ENCODE results near the gene AASDH.
"Not testable (repeated sequence)": the region's sequence is repeated elsewhere in the genome, so short reads cannot be mapped to it uniquely, and the experiment has no call there.

Gene AASDH

GRCh38 chr4:56389558-56389957, 2.3 kb upstream of the AASDH start:
- DNase-seq (ENCODE audit: low read depth in 3 of 3) = no peak

GRCh38 chr4:56388306-56388705, 1.0 kb upstream of the AASDH start:
- DNase-seq (ENCODE audit: low read depth in 3 of 3) = no peak

DNA sequence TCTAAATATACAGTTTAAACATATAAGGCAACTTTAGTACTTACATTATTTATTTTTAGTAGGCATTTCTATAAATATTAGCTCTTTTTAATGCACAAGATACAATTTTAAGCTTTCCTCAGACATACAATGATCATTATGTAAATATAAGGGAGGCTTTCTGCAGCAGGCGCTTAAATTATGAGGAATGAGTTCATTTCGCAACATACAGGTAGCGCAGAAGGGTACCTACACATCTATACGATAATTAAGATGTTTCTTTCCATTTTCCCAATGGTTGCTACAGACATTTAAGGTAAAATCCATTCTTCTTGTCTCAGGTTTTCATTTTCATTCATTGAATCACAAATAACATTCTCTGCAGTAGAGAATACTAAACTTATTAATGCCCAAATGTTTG, 1.2 kb downstream of the AASDH start:
- no peak for DNase-seq (ENCODE audit: low read depth in 3 of 3)

DNA sequence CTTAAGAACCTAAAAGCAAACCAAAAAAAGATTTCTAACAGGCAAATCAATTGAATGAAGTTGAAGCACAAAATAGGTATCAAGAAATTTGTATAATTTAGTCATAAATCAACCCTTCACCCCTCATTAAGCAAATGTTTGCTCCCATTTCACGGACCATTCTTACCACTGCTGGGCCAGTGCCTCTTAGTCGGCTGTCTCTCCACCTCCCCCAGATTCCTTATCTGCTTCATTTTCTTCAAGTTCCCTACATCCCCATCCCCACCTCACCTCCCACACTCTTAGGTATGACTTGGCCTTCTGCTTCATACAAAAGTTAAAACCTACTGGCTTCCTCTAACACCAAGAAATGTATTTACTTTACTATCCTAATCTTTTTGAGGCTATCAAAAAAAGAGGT, 11.8 kb downstream of the AASDH start:
- no peak for DNase-seq (ENCODE audit: low read depth in 3 of 3)

DNA sequence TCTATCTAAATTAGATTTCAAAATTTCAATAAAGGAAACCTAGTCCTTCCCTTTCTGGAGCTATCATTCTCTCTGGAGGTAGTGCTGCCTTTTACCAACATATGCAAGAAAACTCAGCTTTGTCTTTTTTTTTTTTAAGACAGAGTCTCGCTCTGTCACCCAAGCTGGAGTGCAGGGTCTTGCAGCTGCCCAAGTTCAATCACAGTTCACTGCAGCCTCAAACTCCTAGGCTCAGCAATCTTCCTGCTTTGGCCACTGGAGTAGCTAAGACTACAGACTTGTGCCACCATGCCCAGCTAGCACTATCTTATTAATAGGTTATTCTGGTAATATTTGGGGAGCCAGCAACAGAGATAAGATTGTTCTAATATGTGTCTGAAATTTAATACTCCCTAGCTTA, 12.3 kb downstream of the AASDH start:
- no peak for DNase-seq (ENCODE audit: low read depth in 3 of 3)

GRCh38 chr4:56372774-56373173, 14.5 kb downstream of the AASDH start:
- DNase-seq (ENCODE audit: low read depth in 3 of 3) = no peak

GRCh38 chr4:56371426-56372220, 15.7 kb downstream of the AASDH start:
- no peak for DNase-seq (ENCODE audit: low read depth in 3 of 3)

- no peak for DNase-seq (ENCODE audit: low read depth in 3 of 3)
Measured at GRCh38 chr4:56370377-56370776, 16.9 kb downstream of the AASDH start.

DNA sequence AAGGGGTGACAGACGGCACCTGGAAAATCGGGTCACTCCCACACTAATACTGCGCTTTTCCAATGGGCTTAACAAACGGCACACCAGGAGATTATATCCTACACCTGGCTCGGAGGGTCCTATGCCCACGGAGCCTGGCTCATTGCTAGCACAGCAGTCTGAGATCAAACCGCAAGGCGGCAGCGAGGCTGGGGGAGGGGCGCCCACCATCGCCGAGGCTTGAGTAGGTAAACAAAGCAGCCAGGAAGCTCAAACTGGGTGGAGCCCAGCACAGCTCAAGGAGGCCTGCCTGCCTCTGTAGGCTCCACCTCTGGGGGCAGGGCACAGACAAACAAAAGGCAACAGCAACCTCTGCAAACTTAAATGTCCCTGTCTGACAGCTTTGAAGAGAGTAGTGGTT, 24.3 kb downstream of the AASDH start:
- not testable (repeated sequence) for DNase-seq (ENCODE audit: low read depth in 3 of 3)

DNA sequence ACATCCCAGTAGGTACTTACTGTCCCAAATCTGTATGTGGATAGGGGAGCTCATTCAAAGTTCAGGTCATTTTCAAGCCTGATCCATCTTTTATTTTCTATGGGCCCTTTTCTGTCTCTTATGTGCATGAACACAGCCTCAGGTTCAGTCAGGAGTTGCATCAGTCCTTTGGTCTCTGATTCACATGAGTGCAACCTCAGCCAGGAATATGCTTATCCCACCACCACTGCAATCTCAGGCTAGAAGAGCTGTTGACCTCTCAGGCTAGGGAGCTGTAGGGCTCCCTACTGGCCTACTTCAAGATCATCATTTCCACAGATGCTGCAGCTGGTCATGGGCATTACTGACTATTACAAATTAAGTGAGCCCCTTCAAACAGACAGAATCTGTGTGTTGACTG, 27.2 kb downstream of the AASDH start:
- DNase-seq (ENCODE audit: low read depth in 3 of 3) = no peak

DNA sequence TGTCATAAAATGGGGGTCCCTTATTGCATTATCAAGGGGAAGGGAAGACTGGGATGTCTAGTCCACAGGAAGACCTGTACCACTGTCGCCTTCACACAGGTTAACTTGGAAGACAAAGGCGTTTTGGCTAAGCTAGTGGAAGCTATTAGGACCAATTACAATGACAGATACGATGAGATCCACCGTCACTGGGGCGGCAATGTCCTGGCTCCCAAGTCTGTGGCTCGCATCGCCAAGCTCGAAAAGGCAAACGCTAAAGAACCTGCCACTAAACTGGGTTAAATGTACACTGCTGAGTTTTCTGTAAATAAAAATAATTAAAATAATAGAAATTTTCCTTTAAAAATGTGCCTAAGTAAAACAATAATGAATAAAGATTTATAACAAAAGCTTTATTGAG, 30.6 kb downstream of the AASDH start:
- DNase-seq (ENCODE audit: low read depth in 3 of 3) = no peak

DNA sequence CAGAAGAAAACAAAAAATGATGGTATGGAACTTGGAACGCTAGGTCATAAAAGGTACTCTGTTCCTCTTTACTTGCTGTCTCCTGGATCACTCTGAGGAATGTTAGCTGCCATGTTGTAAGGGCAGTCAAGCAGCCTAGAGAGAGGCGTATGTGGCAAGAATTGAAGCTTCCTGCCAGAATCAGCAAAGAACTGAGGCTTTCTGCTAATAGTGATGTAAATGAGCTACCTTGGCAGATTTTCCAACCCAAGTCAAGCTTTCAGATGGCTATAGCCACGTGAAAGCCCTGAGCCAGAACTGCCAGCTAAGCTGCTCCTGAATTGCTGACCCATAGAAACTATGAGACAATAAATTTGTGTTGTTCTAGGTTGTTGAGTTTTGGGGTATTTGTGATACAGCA, 38.7 kb downstream of the AASDH start:
- DNase-seq (ENCODE audit: low read depth in 3 of 3) = no peak

GRCh38 chr4:56345458-56345857, 41.8 kb downstream of the AASDH start:
- no peak for DNase-seq (ENCODE audit: low read depth in 3 of 3)

DNA sequence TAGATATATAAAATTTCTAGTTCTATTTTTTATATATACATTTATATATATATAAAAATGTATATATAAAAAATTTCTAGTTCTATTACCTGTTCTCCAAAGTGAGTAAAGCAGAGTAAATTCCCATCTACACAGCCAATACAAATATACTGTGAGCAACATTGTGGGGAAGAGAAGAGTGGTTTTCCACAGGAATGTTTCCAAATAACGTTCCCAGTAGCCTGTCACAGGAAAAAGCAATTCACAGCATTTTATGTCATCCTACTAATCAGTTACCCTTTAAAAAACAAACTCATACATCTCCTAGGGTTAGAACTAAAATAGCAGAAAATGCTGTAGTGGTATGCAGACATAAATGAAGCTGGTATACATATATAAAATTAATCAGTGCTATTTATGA, 44.5 kb downstream of the AASDH start:
- DNase-seq (ENCODE audit: low read depth in 3 of 3) = no peak

DNA sequence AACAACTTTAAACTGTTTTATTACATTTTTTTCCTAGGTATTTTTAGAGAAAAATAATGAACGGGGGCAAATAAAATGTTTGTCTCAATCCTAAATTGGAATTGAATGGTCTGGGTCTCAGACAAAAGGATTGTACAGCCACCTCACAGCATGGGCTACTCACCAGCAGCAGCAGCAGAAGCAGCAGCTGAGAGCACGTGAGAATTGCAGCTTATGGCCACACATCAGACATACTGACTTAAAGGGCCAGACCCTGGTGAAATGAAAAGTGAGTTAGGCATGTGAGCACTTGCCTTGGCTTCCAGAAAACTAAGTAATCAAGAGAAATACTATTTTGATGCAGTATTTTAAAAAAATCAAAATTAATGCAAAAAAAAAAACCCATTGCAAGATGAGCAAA, 56.6 kb downstream of the AASDH start:
- DNase-seq (ENCODE audit: low read depth in 3 of 3) = no peak

DNA sequence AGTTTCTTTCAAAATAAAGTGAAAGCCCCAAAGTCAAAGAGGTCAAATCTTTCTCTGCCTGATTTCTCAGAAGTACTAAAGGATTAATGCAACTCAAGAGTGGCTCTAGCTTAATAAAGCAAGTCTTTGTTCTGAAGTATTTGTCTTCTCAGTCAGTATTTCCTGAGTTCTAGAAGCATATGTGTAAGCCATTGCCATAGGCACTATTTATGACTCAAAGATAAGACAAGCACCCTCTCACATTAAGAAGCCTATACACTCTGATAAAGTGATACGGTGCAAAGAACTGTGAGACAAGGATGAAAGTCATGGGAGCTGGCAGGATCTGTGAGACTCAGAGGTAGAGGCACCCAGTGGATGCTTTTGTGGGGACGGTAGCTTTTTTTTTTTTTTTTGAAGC, 60.9 kb downstream of the AASDH start:
- DNase-seq (ENCODE audit: low read depth in 3 of 3) = no peak

DNA sequence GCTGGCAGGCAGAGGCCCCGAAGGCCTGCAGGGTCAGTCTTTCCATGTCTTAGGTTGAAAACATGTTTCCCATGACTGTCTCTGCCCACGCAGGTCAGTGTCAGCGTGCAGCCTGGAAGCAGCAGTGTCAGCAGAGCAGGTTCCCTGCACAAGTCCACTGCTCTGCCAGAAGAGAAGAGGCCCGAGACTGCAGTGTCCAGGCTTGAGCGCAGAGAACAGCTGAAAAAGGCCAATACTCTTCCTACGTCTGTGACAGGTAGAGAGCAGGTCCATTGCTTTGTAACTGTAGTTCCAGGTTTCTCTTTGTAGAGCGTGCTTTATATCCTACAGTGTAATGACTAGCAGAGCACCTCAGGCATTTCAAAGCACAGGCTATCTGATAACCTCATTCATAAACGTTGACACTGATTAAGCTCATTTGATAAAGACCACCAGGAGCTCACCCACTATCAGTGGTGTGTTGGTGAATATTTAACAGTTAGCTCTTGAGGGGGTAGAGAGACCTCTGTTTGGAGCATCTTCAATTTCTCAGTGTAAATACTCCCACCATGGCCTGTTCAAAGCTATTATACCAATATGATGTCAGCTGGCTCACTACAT, 63.2 kb downstream of the AASDH start:
- DNase-seq (ENCODE audit: low read depth in 3 of 3) = no peak

DNA sequence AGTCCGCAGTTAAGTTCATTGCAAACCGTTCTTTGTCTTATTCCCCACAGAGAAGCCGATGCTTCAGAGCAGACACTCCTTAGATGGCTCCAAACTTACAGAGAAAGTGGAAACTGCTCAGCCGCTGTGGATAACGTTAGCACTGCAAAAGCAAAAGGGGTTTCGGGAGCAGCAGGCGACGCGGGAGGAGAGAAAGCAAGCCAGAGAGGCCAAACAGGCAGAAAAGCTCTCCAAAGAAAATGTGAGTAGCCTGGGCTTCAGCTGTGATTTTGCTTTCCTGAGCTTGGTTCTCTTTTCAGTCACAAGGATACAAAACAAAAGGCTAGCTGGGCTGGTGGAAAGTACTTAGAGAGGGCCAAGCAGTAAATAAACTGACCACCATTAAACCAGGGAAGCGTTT, 64.0 kb downstream of the AASDH start:
- no peak for DNase-seq (ENCODE audit: low read depth in 3 of 3)

GRCh38 chr4:56321251-56321650, 66.0 kb downstream of the AASDH start:
- no peak for DNase-seq (ENCODE audit: low read depth in 3 of 3)

DNA sequence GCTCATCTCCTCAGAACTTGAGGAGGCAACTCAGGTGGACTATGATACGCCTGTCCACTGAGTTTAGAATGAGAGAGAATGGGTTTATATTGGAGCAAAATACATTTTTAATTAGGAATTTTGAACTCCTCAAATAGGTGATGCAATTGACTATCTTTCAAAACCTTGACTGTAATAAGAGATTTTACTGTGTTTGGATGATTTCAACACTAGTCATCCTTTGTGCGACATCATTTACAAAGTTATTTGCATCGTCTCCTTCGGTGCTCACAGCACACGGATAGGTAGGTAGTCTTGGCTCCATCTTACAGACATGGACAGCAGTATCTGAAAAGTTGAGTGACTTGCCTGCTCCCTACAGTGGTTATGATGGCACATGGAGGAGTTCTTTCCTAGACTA, 67.0 kb downstream of the AASDH start:
- DNase-seq (ENCODE audit: low read depth in 3 of 3) = no peak

DNA sequence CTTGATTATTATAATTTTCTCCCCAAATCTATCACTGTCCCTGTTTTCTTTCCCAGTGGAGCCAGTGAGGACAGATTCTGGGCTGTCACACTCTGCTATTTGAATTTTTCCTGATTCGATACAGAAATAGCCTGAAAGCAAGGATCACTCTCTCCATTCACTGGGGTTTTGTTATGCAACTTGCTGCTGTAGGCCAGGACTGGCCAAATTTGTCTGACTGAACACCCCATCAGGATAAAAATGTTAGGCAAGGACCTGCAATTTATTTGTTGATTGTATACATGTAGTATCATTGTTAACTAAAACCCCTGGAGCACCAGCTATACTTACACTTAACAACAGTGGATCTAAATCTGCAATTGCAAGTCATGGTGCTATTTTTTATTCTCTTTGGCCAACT, 68.7 kb downstream of the AASDH start:
- DNase-seq (ENCODE audit: low read depth in 3 of 3) = no peak

- DNase-seq (ENCODE audit: low read depth in 3 of 3) = no peak
Measured at GRCh38 chr4:56317749-56318148, 69.5 kb downstream of the AASDH start.

DNA sequence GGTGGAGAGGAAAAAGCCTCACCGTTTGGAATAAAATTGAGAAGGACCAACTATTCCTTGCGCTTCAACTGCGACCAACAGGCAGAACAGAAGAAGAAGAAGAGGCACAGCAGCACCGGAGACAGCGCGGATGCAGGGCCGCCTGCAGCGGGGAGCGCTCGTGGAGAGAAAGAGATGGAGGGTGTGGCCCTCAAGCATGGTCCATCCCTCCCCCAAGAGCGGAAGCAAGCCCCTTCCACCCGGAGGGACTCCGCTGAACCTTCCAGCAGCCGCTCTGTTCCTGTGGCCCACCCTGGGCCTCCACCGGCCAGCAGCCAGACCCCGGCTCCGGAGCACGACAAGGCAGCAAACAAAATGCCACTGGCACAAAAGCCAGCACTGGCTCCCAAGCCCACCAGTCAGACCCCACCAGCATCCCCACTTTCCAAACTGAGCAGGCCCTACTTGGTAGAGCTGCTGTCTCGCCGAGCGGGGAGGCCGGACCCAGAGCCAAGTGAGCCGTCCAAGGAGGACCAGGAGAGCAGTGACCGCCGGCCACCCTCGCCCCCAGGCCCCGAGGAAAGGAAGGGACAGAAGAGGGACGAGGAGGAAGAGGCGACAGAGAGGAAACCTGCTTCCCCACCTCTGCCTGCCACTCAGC, 71.2 kb downstream of the AASDH start:
- DNase-seq (ENCODE audit: low read depth in 3 of 3) = no peak

Data from stimulated activated CD4-positive, alpha-beta T cell treated with anti-CD3 and anti-CD28 coated beads, TNF-alpha, amount 100 ng/mL, for 24 hours (primary cell).